HG03135 (cell line): ENCODE data around the gene TWNK.

Experiments
- ATAC-seq: cut with Tn5 transposase; IDR thresholded peaks from one replicate; pipeline ENCODE4 v1.9.1; 2021; ENCODE audit warnings: mild to moderate bottlenecking, moderate library complexity; ENCODE audit not compliant: unreplicated experiment

Gene TWNK

DNA sequence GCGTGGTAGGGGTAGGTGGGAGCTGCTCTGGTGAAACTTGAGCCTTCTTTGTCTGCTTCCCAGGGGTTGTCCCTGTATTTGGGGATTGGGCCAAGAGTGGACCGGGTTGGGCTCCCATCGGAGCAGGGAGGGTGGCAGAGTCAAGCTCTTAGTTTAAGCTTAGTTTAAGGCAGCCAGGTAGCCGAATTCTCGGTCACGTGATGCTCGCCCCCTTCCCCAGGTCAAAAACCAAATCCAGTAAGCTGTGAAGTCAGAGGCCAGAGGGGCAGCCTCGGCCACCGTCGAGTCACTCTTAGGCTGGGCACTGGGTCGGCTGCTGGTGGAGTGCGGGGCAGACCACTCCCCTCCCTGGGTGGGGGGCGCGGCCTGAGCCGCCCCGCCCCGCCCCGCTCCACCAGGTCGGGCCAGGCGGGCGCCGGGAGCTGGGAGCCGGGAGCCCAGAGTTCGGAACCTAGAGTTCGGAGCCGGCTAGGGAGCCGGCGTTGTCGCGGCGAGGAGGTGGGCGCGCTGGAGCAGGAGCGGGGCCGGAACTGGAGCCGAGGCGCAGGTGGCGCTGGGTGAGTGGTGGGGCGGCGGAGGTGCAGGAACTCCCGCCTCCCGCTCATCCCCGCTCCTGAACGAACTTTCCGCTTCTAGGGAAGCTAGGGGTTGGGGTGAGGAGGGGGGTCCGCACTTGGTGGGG, 9.5 kb downstream of the TWNK start:
- ATAC-seq: no peak

DNA sequence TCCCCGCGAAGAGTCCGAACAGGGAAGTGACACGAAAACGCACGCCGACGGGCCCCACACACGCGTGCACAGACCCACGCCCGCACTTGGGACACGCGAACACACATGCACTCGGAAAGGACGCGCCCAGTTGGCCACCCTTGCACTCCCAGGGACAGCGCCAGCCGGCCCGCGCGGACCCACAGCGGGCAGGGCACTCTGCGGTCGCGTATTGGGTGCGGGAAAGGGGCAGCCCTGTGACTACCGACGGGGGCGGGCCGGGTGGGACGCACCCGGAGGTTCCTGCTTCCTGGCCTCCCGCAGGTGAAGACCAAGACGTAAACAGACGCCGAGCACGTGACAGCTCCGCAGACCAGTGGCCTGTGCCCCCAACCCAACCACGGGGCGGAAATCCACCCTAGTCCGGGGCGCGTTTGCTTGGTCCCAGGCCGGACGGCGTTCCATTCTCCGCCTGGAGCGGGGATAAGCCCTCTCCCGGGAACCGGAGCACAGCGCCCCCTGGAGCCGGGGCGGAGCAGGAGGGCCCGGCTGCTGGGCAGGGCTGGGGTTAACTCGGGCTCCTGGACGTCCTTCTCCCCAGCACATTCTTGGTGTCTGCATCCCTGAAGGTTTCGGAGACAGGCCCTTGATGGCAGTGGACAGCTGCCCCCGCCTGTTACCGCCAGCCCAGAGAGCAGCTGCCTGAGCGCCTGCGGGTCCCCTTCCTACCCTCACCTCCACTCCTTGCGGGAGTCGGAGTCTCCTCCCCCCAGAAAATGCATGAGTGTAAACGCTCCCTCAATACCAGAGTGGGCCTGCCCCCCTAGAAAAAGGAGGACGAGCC, 10.2 kb downstream of the TWNK start:
- peak; percentile 38 for ATAC-seq

DNA sequence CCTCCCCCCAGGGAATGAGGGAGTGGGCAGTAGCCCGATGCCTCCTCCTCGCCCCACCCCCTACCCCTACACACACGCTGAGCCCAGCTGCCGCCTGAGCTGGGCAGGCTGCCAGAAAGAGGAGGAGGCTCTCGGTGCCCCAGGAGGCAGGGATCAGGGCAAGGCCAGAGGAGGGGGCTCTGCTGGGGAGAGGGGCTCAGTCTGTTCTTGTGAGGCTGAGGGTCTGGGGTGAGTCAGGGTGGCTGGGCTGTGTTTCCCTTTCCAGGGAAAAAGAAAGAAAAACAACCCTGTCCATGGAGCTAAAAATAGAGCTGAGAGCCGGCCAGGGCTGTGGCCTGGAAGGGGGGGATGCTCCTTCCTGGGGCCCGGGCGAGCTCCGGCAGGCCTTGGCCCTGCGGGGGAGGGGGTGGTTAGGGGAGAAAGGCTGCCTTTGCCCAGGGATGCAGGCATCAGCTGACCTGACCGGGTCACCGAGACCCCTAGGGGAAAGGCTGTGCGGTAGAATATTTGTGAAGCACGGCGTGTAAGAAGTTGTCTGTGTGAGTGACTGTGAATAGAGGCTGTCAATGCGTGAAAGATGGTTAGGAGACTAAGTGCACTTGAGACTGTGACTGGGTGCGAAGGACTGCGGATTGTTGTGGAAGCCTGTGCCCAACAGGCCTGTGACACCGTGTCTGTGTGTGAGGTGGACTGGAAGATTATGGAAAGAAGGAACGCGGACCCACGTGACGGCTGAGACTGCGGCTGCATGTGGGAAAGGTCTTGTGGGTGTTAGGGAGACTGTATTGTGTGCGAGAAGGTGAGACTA, 11.0 kb downstream of the TWNK start:
- ATAC-seq: no peak

GRCh38 chr10:100998991-100999741, 11.8 kb downstream of the TWNK start:
- ATAC-seq: peak; percentile 47

DNA sequence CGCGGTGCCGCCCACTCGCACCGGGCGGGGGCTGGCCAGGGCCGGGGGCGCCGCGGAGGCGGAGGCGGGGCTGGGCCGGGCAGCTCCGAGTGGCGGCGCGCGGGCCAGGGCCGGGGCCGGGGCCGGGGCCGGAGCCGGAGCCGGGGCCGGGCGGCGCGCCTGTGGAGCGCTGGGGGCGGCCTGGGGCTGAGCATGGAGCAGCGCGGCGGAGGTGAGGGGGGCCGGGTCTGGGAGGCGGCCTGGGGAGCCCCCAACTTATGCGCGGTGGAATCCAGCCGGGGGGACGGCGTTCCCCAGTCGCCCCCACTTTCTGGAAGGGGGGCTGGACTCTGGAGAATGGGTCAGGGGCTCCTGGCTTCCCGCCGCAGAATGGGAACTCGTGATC, 12.4 kb downstream of the TWNK start, which contains the start of gene LZTS2:
Gene LZTS2, plus strand, starts transcription at position 67 of the 385 bp plus-strand sequence. CDS start 2,731 bp downstream, outside the sequence.
- no peak for ATAC-seq

DNA sequence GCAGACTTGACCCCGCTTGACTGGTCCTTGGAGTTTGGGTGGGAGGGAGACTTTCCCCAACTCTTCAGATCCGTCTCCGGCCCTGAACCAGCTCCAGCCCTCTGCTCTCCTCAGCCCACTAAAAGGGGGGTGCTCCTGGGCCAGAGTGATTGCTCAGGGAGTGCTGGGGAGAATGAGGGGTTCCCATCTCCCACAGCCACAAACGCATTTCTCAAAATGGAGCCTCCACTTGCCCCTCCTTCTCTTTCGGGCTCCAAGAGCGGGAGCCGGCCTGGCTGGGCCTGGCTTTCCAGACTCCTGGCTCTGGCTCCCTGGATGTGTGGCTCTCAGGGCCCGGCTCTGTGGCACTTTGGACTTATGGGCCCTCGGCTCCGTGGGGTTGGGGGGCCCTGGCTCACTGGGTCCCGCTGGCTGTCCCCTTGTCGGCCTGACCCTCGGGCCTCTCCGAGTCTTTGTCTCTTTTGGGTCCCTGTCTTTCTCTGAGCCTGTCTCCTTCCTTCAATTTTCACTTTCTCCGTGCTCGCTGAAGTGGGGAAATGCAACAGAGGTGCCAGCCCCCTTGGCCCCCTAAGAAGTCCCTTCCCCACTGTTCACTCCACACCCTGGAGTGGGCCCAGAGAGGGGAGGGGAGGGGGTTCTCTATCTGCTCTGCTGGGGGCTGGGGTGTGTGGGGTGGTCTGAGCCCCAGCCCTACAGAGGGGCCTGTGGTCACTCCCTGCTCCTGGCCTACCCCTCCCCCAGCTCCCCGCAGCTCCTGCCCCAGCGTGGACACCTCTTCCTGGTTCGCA, 13.0 kb downstream of the TWNK start:
- no peak for ATAC-seq

DNA sequence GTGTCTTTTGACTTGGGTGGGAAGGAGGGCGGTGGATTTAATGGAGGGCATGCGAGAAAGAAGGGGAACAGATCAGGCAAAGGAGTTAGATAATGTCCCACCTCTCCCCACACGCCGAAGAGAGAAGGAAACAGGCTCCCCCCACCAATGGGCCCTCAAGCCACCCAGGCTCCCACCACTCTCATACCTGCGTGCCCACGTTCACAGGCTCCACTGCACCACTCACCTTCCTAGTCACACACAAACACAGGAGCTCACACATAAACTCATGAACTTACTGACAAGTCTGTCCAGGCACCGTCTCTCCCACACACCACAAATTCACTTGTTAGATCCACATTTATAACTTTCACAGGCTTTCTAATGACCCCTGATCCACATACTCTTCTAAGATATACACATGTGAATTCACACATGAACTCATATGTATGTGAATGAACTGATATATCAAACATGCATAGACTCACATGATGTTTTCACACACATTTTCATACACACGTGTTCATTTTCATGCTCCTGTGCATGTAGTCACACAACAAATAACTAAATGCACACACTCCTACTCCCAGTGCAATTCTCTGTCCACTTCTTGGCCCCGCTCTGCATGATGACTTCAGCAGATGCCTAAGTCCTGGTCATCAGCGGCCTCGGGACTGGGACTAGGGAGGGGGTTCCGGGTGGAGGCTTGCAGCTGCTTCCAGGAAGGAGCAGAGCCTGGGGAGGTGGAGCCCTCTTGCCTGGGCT, 13.7 kb downstream of the TWNK start:
- no peak for ATAC-seq

- ATAC-seq: no peak
Measured at GRCh38 chr10:101001659-101002035, 14.3 kb downstream of the TWNK start.

GRCh38 chr10:101002456-101002855, 15.1 kb downstream of the TWNK start:
- ATAC-seq: no peak

GRCh38 chr10:101003639-101004206, 16.4 kb downstream of the TWNK start:
- no peak for ATAC-seq

GRCh38 chr10:101005361-101005760, 18.0 kb downstream of the TWNK start:
- ATAC-seq: no peak

DNA sequence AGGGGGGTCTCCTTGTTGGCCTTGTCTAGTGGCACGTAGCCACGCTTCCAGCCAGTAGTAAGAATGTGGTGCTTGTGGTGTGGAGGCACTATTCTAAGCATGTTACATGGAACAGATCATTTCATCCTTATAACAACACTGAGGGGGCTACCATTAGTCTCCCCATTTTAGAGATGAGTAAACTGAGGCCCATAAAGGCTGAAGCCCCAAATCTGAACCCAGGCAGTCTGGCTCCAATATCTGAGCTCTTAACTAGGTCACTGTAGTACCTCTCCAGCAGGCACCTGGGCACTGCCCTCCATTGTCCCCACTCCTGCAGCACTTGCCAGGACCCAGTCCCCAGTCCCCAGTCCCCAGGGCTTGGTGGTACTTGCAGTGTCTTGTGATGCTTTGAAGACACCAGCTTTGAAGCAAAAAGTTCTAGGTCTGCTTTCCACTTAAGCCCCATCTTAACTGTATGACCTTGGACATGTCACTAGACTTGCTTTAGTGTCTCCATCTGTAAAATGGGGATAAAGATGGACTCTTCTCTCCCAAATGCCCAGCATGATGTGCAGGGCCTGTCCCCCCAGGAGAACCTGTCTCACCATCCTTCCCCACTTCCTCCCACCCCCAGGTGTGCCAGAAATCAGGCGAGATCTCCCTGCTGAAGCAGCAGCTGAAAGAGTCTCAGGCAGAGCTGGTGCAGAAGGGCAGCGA, 18.7 kb downstream of the TWNK start:
- ATAC-seq: no peak

DNA sequence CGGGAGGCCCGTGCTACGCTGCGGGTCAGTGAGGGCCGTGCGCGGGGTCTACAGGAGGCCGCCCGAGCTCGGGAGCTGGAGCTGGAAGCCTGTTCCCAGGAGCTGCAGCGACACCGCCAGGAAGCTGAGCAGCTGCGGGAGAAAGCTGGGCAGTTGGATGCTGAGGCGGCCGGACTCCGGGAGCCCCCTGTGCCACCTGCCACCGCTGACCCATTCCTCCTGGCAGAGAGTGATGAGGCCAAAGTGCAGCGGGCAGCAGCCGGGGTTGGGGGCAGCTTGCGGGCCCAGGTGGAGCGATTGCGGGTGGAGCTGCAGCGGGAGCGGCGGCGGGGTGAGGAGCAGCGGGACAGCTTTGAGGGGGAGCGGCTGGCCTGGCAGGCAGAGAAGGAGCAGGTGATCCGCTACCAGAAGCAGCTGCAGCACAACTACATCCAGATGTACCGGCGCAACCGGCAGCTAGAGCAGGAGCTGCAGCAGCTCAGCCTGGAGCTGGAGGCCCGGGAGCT, 19.3 kb downstream of the TWNK start:
- no peak for ATAC-seq

GRCh38 chr10:101007099-101007711, 19.9 kb downstream of the TWNK start:
- ATAC-seq: no peak

GRCh38 chr10:101007915-101008822, 20.8 kb downstream of the TWNK start:
- ATAC-seq: no peak

GRCh38 chr10:101008823-101009423, 21.6 kb downstream of the TWNK start:
- no peak for ATAC-seq
